Left hindlimb (tissue), 1 donor: Measurements from ENCODE around the gene ARL4C.

Experiments used
- DNase-seq: peaks from one replicate; pipeline ENCODE4 v3.0.0-alpha.2; 2018

The ARL4C gene

GRCh38 chr2:234496835-234497593 lies at the start of gene ARL4C:
Gene ARL4C (minus strand): TSS chr2:234497081. CDS start chr2:234496586, 495 bp downstream.
- DNase-seq: peak; percentile 88

- DNase-seq: peak; percentile 62
These were observed 48.1 kb upstream of the ARL4C start for GRCh38 chr2:234544659-234545611.

- no peak for DNase-seq
These were observed 45.9 kb upstream of the ARL4C start for GRCh38 chr2:234542742-234543141.

- DNase-seq: no peak
These were observed 41.0 kb upstream of the ARL4C start for GRCh38 chr2:234537929-234538328.

GRCh38 chr2:234536178-234536965 lies 39.5 kb upstream of the ARL4C start:
- no peak for DNase-seq

- no peak for DNase-seq
These were observed 38.6 kb upstream of the ARL4C start for GRCh38 chr2:234535464-234535863.

GRCh38 chr2:234534515-234534914 lies 37.6 kb upstream of the ARL4C start:
- DNase-seq: no peak

- DNase-seq: no peak
These were observed 36.7 kb upstream of the ARL4C start for GRCh38 chr2:234533626-234534025.

- DNase-seq: no peak
These were observed 31.7 kb upstream of the ARL4C start for GRCh38 chr2:234528410-234529148.

- DNase-seq: no peak
These were observed 29.8 kb upstream of the ARL4C start for GRCh38 chr2:234526711-234527110.

GRCh38 chr2:234521536-234521935 lies 24.7 kb upstream of the ARL4C start:
- no peak for DNase-seq

- no peak for DNase-seq
These were observed 22.2 kb upstream of the ARL4C start for GRCh38 chr2:234518986-234519642.

- DNase-seq: no peak
These were observed 21.1 kb upstream of the ARL4C start for GRCh38 chr2:234517971-234518370.

GRCh38 chr2:234514873-234515638 lies 18.2 kb upstream of the ARL4C start:
- DNase-seq: no peak

- DNase-seq: no peak
These were observed 17.2 kb upstream of the ARL4C start for GRCh38 chr2:234514099-234514498.

- no peak for DNase-seq
These were observed 16.2 kb upstream of the ARL4C start for GRCh38 chr2:234512884-234513669.

GRCh38 chr2:234502919-234503285 lies 6.0 kb upstream of the ARL4C start:
- no peak for DNase-seq

GRCh38 chr2:234502285-234502918 lies 5.5 kb upstream of the ARL4C start:
- DNase-seq: no peak

- no peak for DNase-seq
These were observed 3.6 kb upstream of the ARL4C start for GRCh38 chr2:234500394-234501006.
